Central memory CD8-positive, alpha-beta T cell (primary cell): ENCODE measurements around the gene ATP5ME.
A peak's percentile ranks its signal among the peaks of the same experiment; 100 is the strongest.

ENCODE experiments used
- ATAC-seq: fragments of 150-1000 bp; cut with Tn5 transposase; replicated peaks from 2 replicates; pipeline ENCODE4 v1.10.0; 2022; ENCODE audit warnings: mild to moderate bottlenecking, moderate FRiP score, moderate number of reproducible peaks; ENCODE audit not compliant: poor library complexity, severe bottlenecking; ENCODE audit errors: extremely low read depth
- DNase-seq, 2 donors: peaks; one replicate each; pipeline ENCODE4 v3.0.0; 2021; ENCODE audit warnings: low spot score in 2 of 2
- H3K27ac Mint-ChIP-seq: one replicate; pipeline ENCODE4 v1.8.0; 2022; ENCODE audit warnings: low read depth, mild to moderate bottlenecking, moderate library complexity, mixed read lengths
- H3K27me3 Mint-ChIP-seq: one replicate; pipeline ENCODE4 v1.8.0; 2022; ENCODE audit warnings: mixed read lengths
- H3K36me3 Mint-ChIP-seq: one replicate; pipeline ENCODE4 v1.8.0; 2022; ENCODE audit warnings: mild to moderate bottlenecking, moderate library complexity, mixed read lengths; ENCODE audit not compliant: insufficient read depth
- H3K4me1 Mint-ChIP-seq: one replicate; pipeline ENCODE4 v1.8.0; 2022; ENCODE audit warnings: mixed read lengths
- H3K4me3 Mint-ChIP-seq: one replicate; pipeline ENCODE4 v1.8.0; 2022; ENCODE audit warnings: mild to moderate bottlenecking, moderate library complexity, mixed read lengths
- H3K9me3 Mint-ChIP-seq: one replicate; pipeline ENCODE4 v1.8.0; 2022; ENCODE audit warnings: mixed read lengths

ATP5ME gene

GRCh38 chr4:665751-666435 lies 8.2 kb downstream of the ATP5ME start:
- peak overlapping the region; percentile 49 for H3K27ac Mint-ChIP-seq
- ATAC-seq (no peak), DNase-seq (no peak)
- peaks cover 5% of the 10 kb centered on the region for H3K4me1 Mint-ChIP-seq
- H3K4me3 Mint-ChIP-seq: no peak overlapping the region
- H3K27me3 Mint-ChIP-seq: no peaks in the 10 kb centered on the region
- peaks cover 4% of the 10 kb centered on the region for H3K36me3 Mint-ChIP-seq
- no peaks in the 10 kb centered on the region for H3K9me3 Mint-ChIP-seq

GRCh38 chr4:665381-665750 lies 8.7 kb downstream of the ATP5ME start:
- peaks cover 5% of the 10 kb centered on the region for H3K4me1 Mint-ChIP-seq
- no peak for DNase-seq
- H3K36me3 Mint-ChIP-seq: peaks cover 2% of the 10 kb centered on the region

GRCh38 chr4:664713-665231 lies 9.3 kb downstream of the ATP5ME start:
- H3K4me3 Mint-ChIP-seq: peak overlapping the region; percentile 80
- peaks cover 5% of the 10 kb centered on the region for H3K4me1 Mint-ChIP-seq
- no peak for DNase-seq
- H3K36me3 Mint-ChIP-seq: peaks cover 2% of the 10 kb centered on the region
- H3K27me3 Mint-ChIP-seq: no peaks in the 10 kb centered on the region
- H3K9me3 Mint-ChIP-seq: no peaks in the 10 kb centered on the region
- no peak for ATAC-seq
- H3K27ac Mint-ChIP-seq: no peak overlapping the region

More at GRCh38 chr4:665381-665750, 8.7 kb downstream of the ATP5ME start:
- ATAC-seq: no peak
- H3K27me3 Mint-ChIP-seq: no peaks in the 10 kb centered on the region
- peak overlapping the region; percentile 49 for H3K27ac Mint-ChIP-seq
- peak overlapping the region; percentile 80 for H3K4me3 Mint-ChIP-seq
- H3K9me3 Mint-ChIP-seq: no peaks in the 10 kb centered on the region

GRCh38 chr4:663438-664428 lies 10.3 kb downstream of the ATP5ME start:
- Mint-ChIP-seq H3K27ac (peak overlapping the region; percentile 57), H3K4me3 (peak overlapping the region; percentile 80), H3K36me3 (peaks cover 2% of the 10 kb centered on the region), H3K9me3 (no peaks in the 10 kb centered on the region), H3K4me1 (peaks cover 5% of the 10 kb centered on the region), H3K27me3 (no peaks in the 10 kb centered on the region)
- ATAC-seq: peak; percentile 88
- DNase-seq: peak; percentile 53 to 58

- no peak for ATAC-seq
- DNase-seq: no peak
- H3K27ac Mint-ChIP-seq: peak overlapping the region; percentile 57
- H3K4me3 Mint-ChIP-seq: peak overlapping the region; percentile 80
- peaks cover 5% of the 10 kb centered on the region for H3K4me1 Mint-ChIP-seq
- H3K9me3 Mint-ChIP-seq: no peaks in the 10 kb centered on the region
- H3K36me3 Mint-ChIP-seq: peaks cover 2% of the 10 kb centered on the region
- H3K27me3 Mint-ChIP-seq: no peaks in the 10 kb centered on the region
Observed at GRCh38 chr4:663046-663437, 11.0 kb downstream of the ATP5ME start.

- no peaks in the 10 kb centered on the region for H3K27me3 Mint-ChIP-seq
- H3K27ac Mint-ChIP-seq: peak overlapping the region; percentile 57
- no peaks in the 10 kb centered on the region for H3K9me3 Mint-ChIP-seq
- peaks cover 5% of the 10 kb centered on the region for H3K4me1 Mint-ChIP-seq
- peaks cover 2% of the 10 kb centered on the region for H3K36me3 Mint-ChIP-seq
- peak overlapping the region; percentile 80 for H3K4me3 Mint-ChIP-seq
- no peak for DNase-seq
- no peak for ATAC-seq
Observed at GRCh38 chr4:661881-662761, 12.0 kb downstream of the ATP5ME start.

GRCh38 chr4:661231-661630 lies 12.8 kb downstream of the ATP5ME start:
- H3K9me3 Mint-ChIP-seq: no peaks in the 10 kb centered on the region
- no peak for DNase-seq
- H3K36me3 Mint-ChIP-seq: peaks cover 2% of the 10 kb centered on the region
- no peak for ATAC-seq
- no peaks in the 10 kb centered on the region for H3K27me3 Mint-ChIP-seq
- peaks cover 5% of the 10 kb centered on the region for H3K4me1 Mint-ChIP-seq
- H3K4me3 Mint-ChIP-seq: no peak overlapping the region
- no peak overlapping the region for H3K27ac Mint-ChIP-seq

GRCh38 chr4:660401-660800 lies 13.7 kb downstream of the ATP5ME start:
- DNase-seq (no peak), ATAC-seq (no peak)
- peaks cover 2% of the 10 kb centered on the region for H3K4me1 Mint-ChIP-seq
- no peaks in the 10 kb centered on the region for H3K9me3 Mint-ChIP-seq
- peaks cover 2% of the 10 kb centered on the region for H3K36me3 Mint-ChIP-seq
- H3K4me3 Mint-ChIP-seq: no peak overlapping the region
- H3K27ac Mint-ChIP-seq: no peak overlapping the region
- H3K27me3 Mint-ChIP-seq: no peaks in the 10 kb centered on the region

GRCh38 chr4:659851-660250 lies 14.2 kb downstream of the ATP5ME start:
- Mint-ChIP-seq H3K9me3 (no peaks in the 10 kb centered on the region), H3K36me3 (peaks cover 2% of the 10 kb centered on the region), H3K27me3 (no peaks in the 10 kb centered on the region), H3K27ac (no peak overlapping the region), H3K4me1 (no peaks in the 10 kb centered on the region), H3K4me3 (no peak overlapping the region)
- no peak for ATAC-seq
- no peak for DNase-seq

GRCh38 chr4:658681-659667 lies 15.1 kb downstream of the ATP5ME start:
- no peaks in the 10 kb centered on the region for H3K27me3 Mint-ChIP-seq
- peaks cover 2% of the 10 kb centered on the region for H3K36me3 Mint-ChIP-seq
- H3K4me1 Mint-ChIP-seq: no peaks in the 10 kb centered on the region
- ATAC-seq (no peak), DNase-seq (no peak)
- H3K4me3 Mint-ChIP-seq: no peak overlapping the region
- H3K27ac Mint-ChIP-seq: no peak overlapping the region
- H3K9me3 Mint-ChIP-seq: no peaks in the 10 kb centered on the region

GRCh38 chr4:657834-658667 lies 16.0 kb downstream of the ATP5ME start:
- H3K36me3 Mint-ChIP-seq: peaks cover under 1% of the 10 kb centered on the region
- H3K4me1 Mint-ChIP-seq: no peaks in the 10 kb centered on the region
- no peak for ATAC-seq
- H3K27ac Mint-ChIP-seq: no peak overlapping the region
- no peaks in the 10 kb centered on the region for H3K27me3 Mint-ChIP-seq
- H3K4me3 Mint-ChIP-seq: no peak overlapping the region
- DNase-seq: no peak
- no peaks in the 10 kb centered on the region for H3K9me3 Mint-ChIP-seq
